ENCODE results near the gene SLC25A23.
"Not testable (repeated sequence)": the region's sequence is repeated elsewhere in the genome, so short reads cannot be mapped to it uniquely, and the experiment has no call there.

The SLC25A23 gene

GRCh38 chr19:6400062-6400944 lies 59.3 kb downstream of the SLC25A23 start:
- not testable (repeated sequence) for DNase-seq

GRCh38 chr19:6396305-6396704 lies 63.3 kb downstream of the SLC25A23 start:
- DNase-seq, result no peak

- no peak for DNase-seq
These were observed 64.8 kb downstream of the SLC25A23 start for GRCh38 chr19:6394831-6395230.

GRCh38 chr19:6393983-6394412 lies 65.6 kb downstream of the SLC25A23 start:
- DNase-seq, result peak; percentile 77 to 80

- peak; percentile 95 to 97 for DNase-seq
These were observed 66.3 kb downstream of the SLC25A23 start, which contains the start of gene GTF2F1 for GRCh38 chr19:6393074-6393982. TSS of gene GTF2F1 (minus strand) at chr19:6393164. CDS start at chr19:6392995, 169 bp downstream.

- no peak for DNase-seq
These were observed 67.1 kb downstream of the SLC25A23 start for GRCh38 chr19:6392221-6393073.

All from CD4-positive, alpha-beta T cell treated with Interleukin-1 beta for 1 hour (primary cell).